Measurements from ENCODE around the gene TMC6.
A peak's percentile ranks its signal among the peaks of the same experiment; 100 is the strongest.

Gene TMC6

GRCh38 chr17:78123258-78123929 is 5.2 kb downstream of the TMC6 start:
- DNase-seq, result no peak

GRCh38 chr17:78122931-78123249 is 5.7 kb downstream of the TMC6 start:
- peak in 1 of 6 experiments; percentile 30 for DNase-seq

- DNase-seq, result peak in 2 of 6 experiments; percentile 49 to 59
Measured at GRCh38 chr17:78122216-78122930, 6.2 kb downstream of the TMC6 start.

- peak in 3 of 6 experiments; percentile 57 to 74 (median 57) for DNase-seq
Measured at GRCh38 chr17:78121801-78122215, 6.7 kb downstream of the TMC6 start.

- DNase-seq, result peak; percentile 44 to 86 (median 66)
Measured at GRCh38 chr17:78120971-78121800, 7.4 kb downstream of the TMC6 start.

GRCh38 chr17:78120537-78120936 is 8.0 kb downstream of the TMC6 start:
- DNase-seq, result no peak

- no peak for DNase-seq
Measured at GRCh38 chr17:78118801-78119241, 9.7 kb downstream of the TMC6 start.

- peak in 3 of 6 experiments; percentile 27 to 43 (median 32) for DNase-seq
Measured at GRCh38 chr17:78117027-78117981, 11.3 kb downstream of the TMC6 start.

DNA sequence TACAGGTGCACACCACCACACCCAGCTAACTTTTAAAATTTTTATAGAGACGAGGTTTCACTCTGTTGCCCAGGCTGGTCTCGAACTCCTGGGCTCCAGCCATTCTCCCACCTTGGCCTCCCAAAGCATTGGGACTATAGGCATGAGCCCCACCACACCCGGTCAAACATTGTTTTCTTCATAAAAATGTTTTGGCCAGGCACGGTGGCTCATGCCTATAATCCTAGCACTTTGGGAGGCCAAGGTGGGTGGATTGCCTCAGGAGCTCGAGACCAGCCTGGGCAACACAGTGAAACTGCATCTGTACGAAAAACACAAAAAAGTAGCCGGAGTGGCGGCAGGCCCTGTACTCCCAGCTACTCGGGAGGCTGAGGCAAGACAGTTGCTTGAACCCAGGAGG is 12.1 kb downstream of the TMC6 start:
- no peak for DNase-seq

DNA sequence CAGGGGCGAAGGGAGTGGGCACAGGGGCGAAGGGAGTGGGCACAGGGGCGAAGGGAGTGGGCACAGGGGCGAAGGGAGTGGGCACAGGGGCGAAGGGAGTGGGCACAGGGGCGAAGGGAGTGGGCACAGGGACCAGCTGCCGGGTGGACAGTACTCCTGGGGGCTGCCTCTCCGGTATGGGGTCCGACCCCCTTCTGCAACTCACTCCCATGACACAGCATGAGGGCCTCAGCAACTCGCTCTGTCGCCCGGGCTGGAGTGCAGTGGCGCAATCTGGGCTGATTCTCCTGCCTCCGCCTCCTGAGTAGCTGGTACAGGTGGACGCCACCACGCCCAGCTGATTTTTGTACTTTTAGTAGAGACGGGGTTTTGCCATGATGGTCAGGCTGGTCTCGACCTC is 12.8 kb downstream of the TMC6 start:
- DNase-seq, result peak in 1 of 6 experiments; percentile 11

DNA sequence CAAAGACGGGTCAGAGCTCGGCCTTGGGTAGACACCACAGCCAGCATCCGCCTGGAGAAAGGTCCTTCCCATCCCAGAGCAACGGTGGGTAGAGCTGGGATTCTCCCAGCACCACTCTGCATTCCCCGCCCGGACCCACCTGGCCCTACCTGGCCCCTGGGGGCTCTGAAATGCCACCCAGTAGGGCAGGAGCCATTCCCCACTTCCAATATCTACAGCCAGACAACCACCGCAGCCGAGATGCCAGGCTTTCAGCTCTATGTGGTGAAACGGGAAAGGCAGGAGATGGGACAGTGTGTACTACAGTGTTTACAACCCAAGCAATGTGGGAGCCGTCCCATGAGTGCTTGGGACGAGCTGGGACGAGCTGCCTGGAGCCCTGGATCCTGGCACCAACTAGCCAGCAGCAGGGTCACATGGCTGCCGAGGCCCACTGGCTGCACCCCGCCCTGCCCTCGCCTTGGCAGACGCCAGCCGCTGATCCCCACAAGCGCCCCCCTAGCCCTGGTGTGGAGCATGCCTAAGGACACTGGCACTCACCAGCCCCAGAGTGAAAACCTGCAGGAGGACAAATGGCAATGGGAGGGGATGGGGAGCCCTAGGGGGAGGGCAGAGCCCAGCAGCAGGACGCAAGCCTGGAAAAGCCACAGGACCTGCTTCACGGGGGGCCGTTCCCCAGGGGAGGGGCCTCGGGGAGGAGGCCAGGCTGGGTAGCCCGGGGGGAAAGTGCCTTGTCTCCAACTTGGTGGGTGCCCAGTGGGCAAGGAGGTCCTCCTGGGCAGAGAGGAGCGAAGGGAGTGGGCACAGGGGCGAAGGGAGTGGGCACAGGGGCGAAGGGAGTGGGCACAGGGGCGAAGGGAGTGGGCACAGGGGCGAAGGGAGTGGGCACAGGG is 13.5 kb downstream of the TMC6 start:
- peak in 1 of 6 experiments; percentile 21 for DNase-seq

- DNase-seq, result peak in 2 of 6 experiments; percentile 16 to 44
Measured at GRCh38 chr17:78113804-78114785, 14.5 kb downstream of the TMC6 start.

DNA sequence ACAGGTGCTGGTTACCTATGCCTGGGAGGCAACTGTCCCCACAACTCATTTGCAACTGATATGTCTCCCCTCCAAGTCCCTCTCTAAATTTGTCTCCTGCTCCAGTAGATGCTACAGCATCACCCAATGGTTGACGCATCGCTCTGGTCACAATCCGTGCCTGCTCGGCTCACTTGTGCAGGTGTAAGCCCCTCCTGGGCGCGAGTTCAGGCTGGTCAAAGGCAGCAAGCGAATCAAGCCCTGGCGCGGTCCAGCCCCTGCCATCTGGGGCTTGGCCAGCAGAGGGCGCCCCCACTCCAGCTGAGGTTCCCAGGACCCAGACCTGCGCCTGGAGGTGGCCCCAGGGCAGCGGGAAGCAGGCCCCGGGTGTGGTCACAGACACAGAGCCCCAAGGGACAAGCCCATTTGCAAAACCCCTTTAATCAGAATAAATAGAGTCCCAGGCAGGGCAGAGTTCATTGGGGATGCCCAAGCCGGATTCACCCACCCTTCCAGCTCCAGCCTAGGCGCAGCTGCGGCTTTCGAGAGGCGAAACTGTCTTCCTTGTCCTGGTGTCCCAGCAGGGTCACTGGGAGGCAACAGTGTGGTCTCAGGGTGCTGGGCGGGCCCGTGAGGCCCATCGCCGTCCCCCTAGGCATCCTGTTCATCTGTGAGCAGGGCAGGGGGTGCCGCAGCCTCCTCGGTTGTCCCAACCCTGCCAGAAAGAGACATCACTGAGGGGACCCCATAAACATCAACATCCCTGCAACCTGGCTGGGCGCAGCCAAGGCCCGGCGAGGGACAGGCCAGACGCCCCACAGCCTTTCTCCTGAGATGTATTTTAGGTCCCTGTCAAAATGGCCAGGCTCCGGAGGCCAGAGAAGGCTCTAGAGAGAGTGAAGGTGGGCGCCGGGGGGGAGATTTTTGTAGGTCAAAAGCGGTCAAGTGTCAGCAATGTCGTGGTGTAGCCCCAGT is 15.8 kb downstream of the TMC6 start:
- DNase-seq, result peak; percentile 47 to 79 (median 73)

DNA sequence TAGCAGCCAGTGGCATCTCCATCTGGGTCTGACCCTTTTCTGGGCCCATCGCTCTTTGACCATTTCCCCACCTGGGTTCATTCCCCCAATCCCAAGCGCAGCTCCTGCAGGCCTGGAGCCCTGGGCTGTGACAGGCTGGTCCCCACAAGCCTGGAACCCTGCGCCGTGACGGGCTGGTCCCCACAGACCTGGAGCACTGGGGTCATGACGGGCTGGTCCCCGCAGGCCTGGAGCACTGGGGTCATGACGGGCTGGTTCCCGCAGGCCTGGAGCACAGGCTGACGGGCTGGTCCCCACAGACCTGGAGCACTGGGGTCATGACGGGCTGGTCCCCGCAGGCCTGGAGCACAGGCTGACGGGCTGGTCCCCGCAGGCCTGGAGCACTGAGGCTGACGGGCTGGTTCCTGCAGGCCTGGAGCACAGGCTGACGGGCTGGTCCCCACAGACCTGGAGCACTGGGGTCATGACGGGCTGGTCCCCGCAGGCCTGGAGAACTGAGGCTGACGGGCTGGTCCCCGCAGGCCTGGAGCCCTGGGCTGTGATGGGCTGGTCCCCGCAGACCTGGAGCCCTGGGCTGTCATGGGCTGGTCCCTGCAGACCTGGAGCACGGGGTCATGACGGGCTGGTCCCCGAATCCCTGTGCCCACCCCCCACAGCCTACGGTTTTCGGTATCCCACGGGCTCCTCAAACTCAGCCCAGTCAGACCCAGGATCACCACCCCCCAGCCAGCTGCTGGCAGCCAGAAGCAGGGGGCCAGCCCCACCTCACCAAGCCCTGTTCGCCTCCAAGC is 16.6 kb downstream of the TMC6 start:
- DNase-seq, result no peak

- DNase-seq, result no peak
Measured at GRCh38 chr17:78111016-78111726, 17.4 kb downstream of the TMC6 start.

DNA sequence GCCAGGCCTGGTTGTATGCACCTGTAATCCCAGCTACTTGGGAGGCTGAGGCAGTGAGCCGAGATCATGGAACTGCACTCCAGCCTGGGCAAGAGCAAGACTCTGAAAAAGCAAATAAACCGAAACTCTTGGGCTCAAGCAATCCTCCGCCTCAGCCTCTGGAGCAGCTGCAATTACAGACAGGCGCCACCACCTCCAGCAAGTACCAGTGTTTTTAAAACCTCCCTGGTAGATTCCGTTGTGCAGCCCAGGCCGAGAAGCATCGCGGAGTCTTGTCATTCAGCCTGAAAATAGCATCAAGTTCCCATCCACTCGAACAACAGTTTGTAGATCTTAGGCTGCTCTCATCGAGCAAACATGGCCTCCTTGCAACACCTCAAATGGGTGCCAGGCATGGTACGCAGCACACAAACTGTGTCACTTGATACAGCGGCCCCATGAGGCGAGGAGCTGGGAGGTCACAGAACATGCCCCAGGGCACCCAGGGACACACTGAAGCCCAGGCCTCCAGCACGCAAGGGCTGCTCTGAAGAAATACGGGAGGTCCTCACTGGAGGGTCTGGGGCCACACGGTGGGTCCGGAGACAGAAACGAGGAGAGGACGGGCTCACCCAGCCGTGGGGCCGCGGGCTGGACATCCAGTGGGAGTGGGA is 18.1 kb downstream of the TMC6 start:
- peak in 1 of 6 experiments; percentile 22 for DNase-seq

DNA sequence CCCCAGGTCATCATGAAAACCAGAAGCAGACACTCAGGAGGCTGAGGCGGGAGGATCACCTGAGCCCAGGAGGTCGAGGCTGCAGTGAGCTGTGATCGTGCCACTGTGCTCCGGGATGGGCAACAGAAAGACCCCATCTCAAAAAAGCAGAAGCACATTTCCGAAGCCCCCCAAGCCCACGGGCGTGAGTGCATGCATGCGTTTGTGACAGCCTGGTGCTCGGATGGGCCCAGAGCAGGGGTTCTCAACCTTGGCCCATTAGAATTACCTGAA is 19.1 kb downstream of the TMC6 start:
- DNase-seq, result no peak

Data from stimulated activated naive CD4-positive, alpha-beta T cell (primary cell).